ENCODE results near the gene PRKCE.

- TF ChIP-seq CTCF (IDR thresholded peaks at IDR 0.05) (no peak), POLR2A (IDR thresholded peaks at IDR 0.05) (no peak)
These were observed 547.5 kb downstream of the PRKCE start for GRCh38 chr2:46198966-46199365.
